Islet precursor cell (in vitro differentiated cells): Measurements from ENCODE around the gene SUMO3.

ENCODE experiments used
- DNase-seq: peaks from one replicate; pipeline ENCODE4 v3.0.0-alpha.2; 2018

The SUMO3 gene

DNA sequence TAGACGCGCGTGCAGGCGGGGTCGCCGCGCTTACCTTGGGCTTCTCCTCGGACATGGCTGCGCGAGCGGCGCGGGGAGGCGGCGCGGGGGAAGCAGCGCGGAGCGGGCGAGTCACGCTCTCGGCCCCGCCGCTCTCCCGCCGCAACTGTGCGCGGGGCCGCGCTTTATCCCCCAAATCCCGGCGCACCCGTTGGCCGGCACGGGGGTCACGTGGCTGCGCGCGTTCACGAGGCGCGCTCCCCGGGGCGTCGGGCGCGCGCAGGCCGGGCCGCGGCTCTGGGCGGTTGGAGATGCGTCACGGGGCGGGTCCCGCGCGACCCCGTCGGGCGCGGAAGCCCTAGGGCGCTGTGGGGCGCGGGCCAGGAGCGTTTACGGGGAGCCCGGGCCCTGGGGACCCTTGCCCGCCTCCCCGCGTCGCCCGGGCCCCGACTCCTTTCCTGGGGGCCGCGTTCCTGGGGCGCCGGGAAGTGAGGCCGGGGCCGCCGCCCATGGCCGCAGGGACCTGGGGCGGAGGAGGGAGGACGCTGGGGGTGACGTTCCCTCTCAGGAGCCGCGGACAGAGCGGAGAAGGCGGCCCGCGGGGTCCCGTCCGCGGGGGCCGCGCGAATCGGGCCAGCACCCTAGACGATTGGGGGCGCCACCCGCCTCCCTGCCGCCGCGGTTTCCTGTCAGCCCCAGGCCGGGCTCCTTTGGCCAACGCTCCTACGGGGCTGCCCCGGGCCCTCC lies at the start of gene SUMO3:
Gene SUMO3 (minus strand): TSS at position 149 of the 726 bp plus-strand sequence. CDS start 94 bp downstream, at position 55.
- peak; percentile 85 for DNase-seq

GRCh38 chr21:44867464-44867863 lies 49.6 kb upstream of the SUMO3 start:
- peak; percentile 53 for DNase-seq

DNA sequence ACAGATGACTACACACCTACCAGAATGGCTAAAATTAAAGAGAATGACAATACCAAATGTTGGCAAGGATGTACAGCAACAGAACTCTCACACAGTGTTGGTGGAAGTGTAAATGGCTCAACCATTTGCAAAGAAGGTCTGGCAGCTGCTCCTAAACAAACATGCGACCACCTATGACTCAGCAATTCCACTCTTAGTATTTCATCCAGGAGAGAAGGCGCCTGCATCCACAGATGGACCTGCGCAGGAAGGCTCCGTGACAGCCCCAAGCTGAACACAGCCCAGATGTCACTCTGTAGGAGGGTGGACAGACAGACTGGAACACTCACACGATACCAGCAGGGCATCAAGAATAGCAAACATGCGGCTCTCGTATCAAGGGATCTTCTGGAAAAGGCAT lies 48.9 kb upstream of the SUMO3 start:
- peak; percentile 75 for DNase-seq

GRCh38 chr21:44865561-44866280 lies 47.9 kb upstream of the SUMO3 start:
- peak; percentile 53 for DNase-seq

DNA sequence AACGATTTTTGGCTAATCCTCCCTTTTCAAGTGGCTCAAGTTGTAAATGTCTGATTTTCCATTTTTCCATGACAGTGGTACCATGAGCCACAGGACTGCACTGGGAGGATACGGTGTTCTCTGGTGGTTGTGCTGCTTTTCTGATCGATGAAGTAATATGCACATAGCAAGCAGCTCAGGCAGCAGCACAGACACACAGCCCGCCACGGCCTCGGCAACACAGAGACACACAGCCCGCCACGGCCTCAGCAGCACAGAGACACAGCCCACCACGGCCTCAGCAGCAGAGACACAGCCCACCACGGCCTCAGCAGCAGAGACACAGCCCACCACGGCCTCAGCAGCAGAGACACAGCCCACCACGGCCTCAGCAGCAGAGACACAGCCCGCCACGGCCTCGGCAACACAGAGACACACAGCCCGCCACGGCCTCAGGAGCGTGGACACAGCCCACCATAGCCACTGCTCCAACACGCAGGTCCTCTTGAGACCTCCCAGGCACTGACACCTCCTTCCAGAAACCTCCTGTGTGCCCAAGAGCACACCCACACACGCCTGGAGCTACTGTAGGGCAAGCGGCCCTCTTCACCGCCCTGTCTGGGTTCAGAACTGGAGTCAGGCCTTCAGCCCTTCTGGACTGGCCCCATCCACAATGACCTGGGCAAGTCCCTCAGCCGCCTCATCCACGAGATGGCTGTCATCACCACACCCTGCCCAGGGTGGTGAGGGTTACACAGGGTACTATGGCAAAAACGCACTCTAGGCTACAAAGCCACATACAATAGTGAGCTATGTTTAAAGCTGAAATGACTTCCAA lies 45.2 kb upstream of the SUMO3 start:
- peak; percentile 41 for DNase-seq

- DNase-seq, result peak; percentile 37
Observed at GRCh38 chr21:44858791-44859190, 40.9 kb upstream of the SUMO3 start.

DNA sequence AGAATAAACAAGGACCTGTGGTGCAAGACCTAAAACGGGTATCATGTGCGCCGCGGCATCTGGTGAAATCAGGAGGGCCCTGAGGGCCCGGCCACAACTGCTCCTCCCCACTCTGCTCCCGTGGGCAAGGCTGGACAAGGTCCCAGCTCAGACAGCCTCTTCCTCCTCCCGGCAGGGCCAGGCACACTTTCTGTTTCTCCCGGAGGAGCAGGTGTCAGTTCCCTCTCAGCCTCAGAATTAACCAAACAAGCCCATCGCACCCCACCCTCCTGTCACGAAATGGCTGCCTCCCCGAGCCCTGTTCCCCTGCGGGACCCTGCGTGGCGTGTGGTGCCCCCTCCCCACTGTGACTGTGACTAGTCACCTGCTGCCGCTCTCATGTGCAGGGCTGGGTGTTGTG lies 40.4 kb upstream of the SUMO3 start:
- peak; percentile 41 for DNase-seq

GRCh38 chr21:44857127-44857892 lies 39.4 kb upstream of the SUMO3 start:
- peak; percentile 42 for DNase-seq

- peak; percentile 44 for DNase-seq
Observed at GRCh38 chr21:44856131-44856530, 38.3 kb upstream of the SUMO3 start.

- DNase-seq, result peak; percentile 41
Observed at GRCh38 chr21:44855572-44855971, 37.7 kb upstream of the SUMO3 start.

- no peak for DNase-seq
Observed at GRCh38 chr21:44854664-44855446, 37.0 kb upstream of the SUMO3 start.

GRCh38 chr21:44854391-44854663 lies 36.5 kb upstream of the SUMO3 start:
- DNase-seq, result no peak

GRCh38 chr21:44853601-44854390 lies 35.9 kb upstream of the SUMO3 start:
- no peak for DNase-seq

- no peak for DNase-seq
Observed at GRCh38 chr21:44850905-44851657, 33.2 kb upstream of the SUMO3 start.

DNA sequence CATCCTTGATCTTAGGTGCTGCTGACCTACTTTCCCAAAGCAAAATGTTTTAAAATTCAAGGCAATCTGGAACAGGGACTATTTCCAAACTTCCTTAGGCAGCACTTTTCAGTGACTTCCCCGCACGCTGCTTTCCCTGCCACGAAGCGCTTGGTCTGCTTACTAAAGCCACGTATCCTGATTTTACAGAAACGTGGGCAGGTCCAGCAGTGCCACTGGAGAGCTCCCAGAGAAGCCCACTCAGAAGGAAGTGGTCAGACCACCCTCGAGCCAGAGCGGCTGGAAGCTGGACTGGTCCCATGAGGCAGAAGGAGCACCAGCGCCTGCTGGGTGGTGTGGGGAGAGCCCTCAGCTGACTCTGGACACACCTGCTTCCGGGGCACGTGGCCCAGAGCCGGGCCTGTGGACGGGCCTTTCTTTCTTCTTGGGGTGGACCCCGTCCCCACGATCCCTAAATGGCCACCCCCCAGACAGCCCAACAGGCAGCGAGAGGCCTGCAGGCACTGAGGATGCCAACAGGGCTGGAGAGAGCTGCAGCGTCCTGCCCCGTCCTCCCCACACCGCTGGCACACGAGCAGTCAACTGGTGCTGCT lies 32.4 kb upstream of the SUMO3 start:
- no peak for DNase-seq

DNA sequence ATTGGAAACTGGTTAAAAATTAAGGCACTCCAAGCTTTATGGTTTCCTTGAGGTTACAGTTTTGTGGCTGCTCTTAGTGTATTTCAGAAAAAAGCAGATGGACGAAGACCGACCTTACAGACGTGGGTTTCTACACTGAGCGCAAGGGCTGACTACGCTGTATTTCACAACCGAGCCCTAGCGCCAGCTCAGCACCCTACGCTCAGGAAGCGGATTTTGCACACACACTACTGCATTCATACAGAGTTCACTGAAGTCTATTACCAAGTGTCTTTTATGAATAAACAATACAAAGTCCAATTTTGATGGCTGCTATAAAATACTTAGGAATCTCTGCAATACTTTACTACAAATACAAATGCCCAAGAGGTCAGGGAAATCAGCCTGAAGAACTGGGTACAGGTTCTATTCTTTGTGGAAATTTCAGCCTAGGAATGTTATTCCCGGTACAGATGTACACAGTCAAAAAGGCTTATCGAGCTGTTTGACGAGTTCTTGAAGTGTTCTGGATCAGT lies 31.8 kb upstream of the SUMO3 start:
- no peak for DNase-seq

- no peak for DNase-seq
Observed at GRCh38 chr21:44848821-44849521, 31.1 kb upstream of the SUMO3 start.

DNA sequence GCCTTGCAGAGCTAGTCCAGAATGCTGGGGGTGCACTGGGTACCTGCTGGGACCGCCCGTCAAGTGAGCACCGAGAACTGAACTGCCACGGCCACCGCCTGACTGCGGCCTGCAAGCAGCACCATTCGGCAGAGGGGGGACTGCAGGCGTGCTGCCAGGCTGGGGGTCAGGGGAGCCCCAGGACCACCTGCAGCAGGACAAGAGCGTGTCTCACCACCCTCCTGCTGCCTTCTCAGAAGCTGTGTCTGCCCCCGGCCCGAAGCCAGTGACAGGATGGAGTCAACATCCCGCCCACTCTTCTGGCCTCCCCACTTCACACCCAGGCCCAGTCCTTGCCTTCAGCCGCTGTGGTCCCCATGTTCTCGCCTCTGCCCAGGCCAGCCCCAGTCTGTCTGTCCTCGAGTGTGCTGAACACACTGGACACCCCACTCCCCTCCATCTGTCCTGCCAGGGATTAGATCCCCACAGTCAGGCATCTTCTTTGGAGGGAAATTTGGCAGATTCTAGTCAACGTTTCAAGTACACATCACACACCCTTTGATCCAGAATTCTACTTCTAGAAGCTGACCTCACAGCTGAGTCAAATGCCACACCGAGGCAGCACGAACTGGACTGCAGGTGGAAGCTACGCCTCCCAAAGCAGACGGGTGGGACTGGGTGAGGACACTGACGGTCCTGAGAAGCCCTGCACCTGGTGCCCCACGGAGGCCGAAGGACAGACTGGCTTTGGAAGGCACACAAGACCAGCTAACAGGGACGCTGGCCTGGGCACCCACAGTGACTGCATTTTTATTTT lies 29.6 kb upstream of the SUMO3 start:
- peak; percentile 54 for DNase-seq
